Spinal cord (tissue), 10 donors: Measurements from ENCODE around the gene MALT1. TPM values are rescaled to one million over a fixed set of nuclear protein-coding genes. Genes with fewer than 3 reads are reported as not detected.
"Not testable (repeated sequence)": the region's sequence is repeated elsewhere in the genome, so short reads cannot be mapped to it uniquely, and the experiment has no call there.

Experiments
- DNase-seq, 6 donors: peaks; one replicate each; pipeline versions ENCODE4 v3.0.0 to v3.0.0-alpha.2; 2013 to 2015; ENCODE audit warnings: low spot score in 6 of 6, low read depth in 4 of 6
- H3K27ac ChIP-seq: one replicate; pipeline ENCODE4 v1.5.1; 2013; ENCODE audit warnings: low read depth, low read length, control low read depth
- H3K27me3 ChIP-seq: one replicate; pipeline ENCODE4 v1.6.1; 2013; ENCODE audit warnings: low read length; ENCODE audit not compliant: control insufficient read depth, insufficient read depth
- H3K36me3 ChIP-seq: one replicate; pipeline ENCODE4 v1.6.1; 2013; ENCODE audit warnings: low read length; ENCODE audit not compliant: control insufficient read depth, insufficient read depth
- H3K4me1 ChIP-seq: one replicate; pipeline ENCODE4 v1.6.1; 2013; ENCODE audit warnings: low read length; ENCODE audit not compliant: control insufficient read depth, insufficient read depth
- H3K4me3 ChIP-seq: one replicate; pipeline ENCODE4 v1.5.1; 2013; ENCODE audit warnings: low read depth, low read length, control low read depth
- H3K9me3 ChIP-seq: one replicate; pipeline ENCODE4 v1.6.1; 2013; ENCODE audit warnings: low read length; ENCODE audit not compliant: control insufficient read depth, insufficient read depth
- WGBS: methylation state at CpG from one replicate; pipeline ENCODE4 v1.1.5; 2013; ENCODE audit warnings: missing lambda C conversion rate; ENCODE audit not compliant: insufficient coverage; 5-methylcytosine and 5-hydroxymethylcytosine counted together
- polyA plus RNA-seq, 2 donors: library from polyadenylated mRNA; unstranded; fragments of 120-200 nt; gene quantifications; one replicate each; pipeline ENCODE4 v1.2.1, GENCODE V29; 2013; ENCODE audit not compliant: insufficient read length in 2 of 2
- total RNA-seq, 2 donors: library from RNA; depleted of rRNA in 1 of 2; stranded (reverse); fragments of 120-200 nt in 1 of 2; fragments of >200 nt in 1 of 2; gene quantifications; one replicate each; pipeline versions ENCODE4 v1.2.3 to v1.2.4, GENCODE V29; 2013 to 2014
- donor health status: healthy.

MALT1 gene
- total and polyA plus RNA-seq, 4 donors = 17.1 to 32.0 (median 23.3) TPM

- H3K27ac ChIP-seq = peak overlapping the region; percentile 3
- WGBS = 39% methylated on average over 5 of the region's 6 CpGs
- peak in 2 of 6 donors; percentile 53 to 83 for DNase-seq
Observed at GRCh38 chr18:58637946-58638345, 33.3 kb upstream of the MALT1 start.

DNA sequence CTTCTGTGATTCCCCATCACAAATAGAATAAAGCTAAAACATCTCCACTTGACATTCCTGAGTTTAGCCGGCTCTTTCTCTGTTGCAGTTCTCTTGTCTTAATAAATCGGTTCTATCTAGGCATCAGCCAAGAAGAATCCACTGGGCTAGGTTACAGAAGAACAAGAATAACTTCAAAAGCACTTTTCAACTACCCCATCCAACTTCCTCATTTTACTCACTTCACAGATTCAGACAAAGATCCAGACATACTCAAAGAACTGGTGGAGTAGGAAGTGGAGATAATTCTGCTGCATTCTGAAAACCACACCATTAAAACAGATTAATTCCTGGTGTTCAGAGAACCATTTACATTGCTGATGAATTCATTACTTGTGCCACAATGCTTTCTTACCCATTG lies 32.8 kb upstream of the MALT1 start:
- peak in 2 of 6 donors; percentile 46 to 62 for DNase-seq
- peaks cover 7% of the 10 kb centered on the region for H3K4me1 ChIP-seq
- no peaks in the 10 kb centered on the region for H3K36me3 ChIP-seq
- no peak overlapping the region for H3K4me3 ChIP-seq
- WGBS = 56% methylated on average over 2 of the region's 2 CpGs
- no peaks in the 10 kb centered on the region for H3K27me3 ChIP-seq
- peak overlapping the region; percentile 3 for H3K27ac ChIP-seq
- no peaks in the 10 kb centered on the region for H3K9me3 ChIP-seq

More at GRCh38 chr18:58637946-58638345, 33.3 kb upstream of the MALT1 start:
- Histone ChIP-seq H3K27me3 (no peaks in the 10 kb centered on the region), H3K36me3 (no peaks in the 10 kb centered on the region), H3K9me3 (no peaks in the 10 kb centered on the region), H3K4me3 (no peak overlapping the region), H3K4me1 (peaks cover 7% of the 10 kb centered on the region)

DNA sequence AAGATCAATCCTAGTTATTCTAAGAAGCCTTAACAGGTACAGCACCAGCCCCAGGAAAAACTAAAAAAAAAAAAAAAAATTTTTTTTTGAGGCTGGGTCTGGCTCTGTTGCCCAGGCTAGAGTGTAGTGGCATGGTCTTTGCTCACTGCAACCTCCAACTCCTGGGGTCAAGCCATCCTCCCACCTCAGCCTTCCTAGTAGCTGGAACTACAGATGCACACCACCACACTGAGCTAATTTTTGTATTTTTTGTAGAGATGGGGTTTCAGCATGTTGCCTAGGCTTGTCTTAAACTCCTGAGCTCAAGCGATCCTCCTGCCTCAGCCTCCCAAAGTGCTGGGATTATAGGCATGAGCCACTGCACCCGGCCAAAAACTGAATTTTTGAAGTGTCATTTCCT lies 32.0 kb upstream of the MALT1 start:
- Histone ChIP-seq H3K4me3 (no peak overlapping the region), H3K27me3 (no peaks in the 10 kb centered on the region), H3K36me3 (no peaks in the 10 kb centered on the region), H3K4me1 (peaks cover 7% of the 10 kb centered on the region), H3K9me3 (no peaks in the 10 kb centered on the region), H3K27ac (peak overlapping the region; percentile 3)
- WGBS = 90% methylated on average over 2 of the region's 2 CpGs
- peak in 1 of 6 donors; percentile 10 for DNase-seq

- H3K27ac ChIP-seq = peak overlapping the region; percentile 3
- peak in 3 of 6 donors; percentile 40 to 85 (median 40) for DNase-seq
- H3K4me3 ChIP-seq = no peak overlapping the region
- peaks cover 7% of the 10 kb centered on the region for H3K4me1 ChIP-seq
- WGBS = 22% methylated on average over 3 of the region's 5 CpGs
- H3K9me3 ChIP-seq = no peaks in the 10 kb centered on the region
- no peaks in the 10 kb centered on the region for H3K36me3 ChIP-seq
- no peaks in the 10 kb centered on the region for H3K27me3 ChIP-seq
Observed at GRCh38 chr18:58639751-58640427, 31.4 kb upstream of the MALT1 start.

GRCh38 chr18:58640428-58640805 lies 30.8 kb upstream of the MALT1 start:
- Histone ChIP-seq H3K9me3 (no peaks in the 10 kb centered on the region), H3K4me1 (peaks cover 7% of the 10 kb centered on the region), H3K4me3 (no peak overlapping the region), H3K27me3 (no peaks in the 10 kb centered on the region), H3K36me3 (no peaks in the 10 kb centered on the region), H3K27ac (no peak overlapping the region)
- WGBS = 68% methylated on average over 1 of the region's 4 CpGs
- peak in 1 of 6 donors; percentile 17 for DNase-seq

GRCh38 chr18:58640891-58641610 lies 30.2 kb upstream of the MALT1 start:
- Histone ChIP-seq H3K36me3 (no peaks in the 10 kb centered on the region), H3K4me1 (peaks cover 7% of the 10 kb centered on the region), H3K9me3 (no peaks in the 10 kb centered on the region), H3K27me3 (no peaks in the 10 kb centered on the region), H3K4me3 (no peak overlapping the region), H3K27ac (no peak overlapping the region)
- WGBS = 79% methylated on average over 6 of the region's 7 CpGs
- DNase-seq = no peak

GRCh38 chr18:58643557-58643956 lies 27.7 kb upstream of the MALT1 start:
- H3K36me3 ChIP-seq, H3K4me1 ChIP-seq, DNase-seq, H3K27me3 ChIP-seq, H3K4me3 ChIP-seq, H3K27ac ChIP-seq, H3K9me3 ChIP-seq: not testable (repeated sequence)
- WGBS = 91% methylated on average over 5 of the region's 6 CpGs

GRCh38 chr18:58645398-58645797 lies 25.9 kb upstream of the MALT1 start:
- DNase-seq = no peak
- Histone ChIP-seq H3K9me3 (no peaks in the 10 kb centered on the region), H3K36me3 (no peaks in the 10 kb centered on the region), H3K4me1 (no peaks in the 10 kb centered on the region), H3K4me3 (no peak overlapping the region), H3K27me3 (no peaks in the 10 kb centered on the region), H3K27ac (no peak overlapping the region)
- WGBS = 19% methylated on average over 5 of the region's 5 CpGs

DNA sequence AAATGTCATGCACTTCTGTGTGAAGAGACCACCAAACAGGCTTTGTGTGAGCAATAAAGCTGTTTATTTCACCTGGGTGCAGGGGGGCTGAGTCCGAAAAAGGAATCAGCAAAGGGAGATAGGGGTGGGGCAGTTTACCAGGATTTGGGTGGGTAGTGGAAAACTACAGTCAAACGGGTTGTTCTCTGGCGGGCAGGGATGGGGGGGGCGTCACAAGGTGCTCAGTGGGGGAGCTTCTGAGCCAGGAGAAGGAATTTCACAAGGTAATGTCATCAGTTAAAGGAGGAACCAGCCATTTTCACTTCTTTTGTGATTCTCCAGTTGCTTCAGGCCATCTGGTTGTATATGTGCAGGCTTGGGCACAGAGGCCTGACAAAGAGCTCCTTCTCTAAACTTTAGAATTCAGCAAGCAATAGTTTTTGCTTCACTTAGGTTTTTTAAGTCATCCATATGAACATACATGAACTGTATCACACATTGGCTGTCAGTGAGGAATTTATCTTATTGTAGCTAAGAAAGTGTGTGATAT lies 24.9 kb upstream of the MALT1 start:
- DNase-seq = no peak
- Histone ChIP-seq H3K27ac (no peak overlapping the region), H3K27me3 (no peaks in the 10 kb centered on the region), H3K4me1 (no peaks in the 10 kb centered on the region), H3K4me3 (no peak overlapping the region), H3K36me3 (no peaks in the 10 kb centered on the region), H3K9me3 (no peaks in the 10 kb centered on the region)
- 88% methylated on average over 4 of the region's 4 CpGs for WGBS
